Measurements from ENCODE around the gene TRIM43.

GRCh38 chr2:95574506-95574905 is 17.3 kb upstream of the TRIM43 start:
- TF ChIP-seq CTCF (IDR thresholded peaks at IDR 0.05) = no peak
- TF ChIP-seq USF2 (IDR thresholded peaks at IDR 0.05; ENCODE audit: borderline replicate concordance, low read depth, low read length) = no peak
- no peak for TF ChIP-seq GABPA (IDR thresholded peaks at IDR 0.05; ENCODE audit: low read depth)
- TF ChIP-seq EZH2phosphoT487 (IDR thresholded peaks at IDR 0.05; ENCODE audit: borderline replicate concordance, low read depth) = no peak
- no peak for TF ChIP-seq YY1 (IDR thresholded peaks at IDR 0.05; ENCODE audit: low read depth)
- TF ChIP-seq TAF1 (IDR thresholded peaks at IDR 0.05; ENCODE audit: borderline replicate concordance, low read depth, low read length) = no peak
- TF ChIP-seq FOXJ3 (CRISPR knock-in tag; IDR thresholded peaks at IDR 0.05) = no peak
- no peak for TF ChIP-seq MAX (IDR thresholded peaks at IDR 0.05; ENCODE audit: low read depth)
- TF ChIP-seq GATA2 (CRISPR knock-in tag; IDR thresholded peaks at IDR 0.05) = no peak
- no peak for TF ChIP-seq POLR2AphosphoS5 (IDR thresholded peaks at IDR 0.05; ENCODE audit: low read depth, low read length)
- no peak for TF ChIP-seq EP300 (IDR thresholded peaks at IDR 0.05; ENCODE audit: borderline replicate concordance in 1 of 2, low read depth in 1 of 2, low read length in 1 of 2)
- no peak for TF ChIP-seq PBX3 (IDR thresholded peaks at IDR 0.05)
- no peak for TF ChIP-seq TEAD4 (IDR thresholded peaks at IDR 0.05; ENCODE audit: borderline replicate concordance, insufficient read depth)
